Activated gamma-delta T cell treated with Interleukin-2 at 50 U/mL for 16 hours (primary cell): ENCODE data around the gene PRMT7.
A peak's percentile ranks its signal among the peaks of the same experiment; 100 is the strongest.

ENCODE experiments used
- DNase-seq: peaks from one replicate; pipeline ENCODE4 v3.0.0-alpha.2; 2020

PRMT7 gene

DNA sequence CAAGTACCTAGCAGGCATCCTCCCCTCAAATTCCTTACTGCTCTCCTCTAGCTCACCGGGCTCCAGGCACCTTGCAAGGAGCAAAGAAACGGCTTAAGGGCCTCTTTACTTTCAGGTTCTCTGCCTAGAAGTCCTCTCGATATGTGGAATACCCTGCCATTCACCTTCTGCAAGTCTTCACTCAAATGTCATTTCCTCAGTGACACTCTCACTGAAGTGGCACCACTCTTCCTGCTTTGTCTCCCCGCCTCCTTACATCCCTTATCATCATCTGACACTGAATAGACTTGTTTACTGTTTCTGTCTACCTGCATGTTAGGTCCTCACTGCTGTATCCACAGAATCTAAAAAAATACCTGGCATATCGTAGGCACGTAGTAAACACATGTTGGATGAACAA is 1.0 kb upstream of the PRMT7 start:
- no peak for DNase-seq

GRCh38 chr16:68310437-68310773 is 414 bp upstream of the PRMT7 start:
- no peak for DNase-seq

DNA sequence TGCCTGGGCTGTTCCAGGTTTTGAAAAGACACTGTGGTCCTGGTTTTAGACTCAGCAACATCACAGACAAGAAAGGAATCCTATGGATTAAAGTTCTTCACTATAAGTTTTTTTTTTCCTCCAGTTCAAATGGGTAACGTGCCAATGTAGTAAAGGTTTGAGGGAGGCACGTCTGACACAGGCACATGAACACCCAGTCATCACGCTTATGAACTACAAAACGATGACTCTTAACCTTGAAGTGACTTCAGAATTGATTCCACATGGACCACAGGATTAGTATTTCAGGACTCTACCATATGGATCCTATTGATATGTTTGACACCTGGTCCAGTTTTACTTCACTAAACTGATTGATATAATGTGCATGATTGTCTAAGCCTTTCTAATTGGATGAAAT is 2.3 kb downstream of the PRMT7 start:
- DNase-seq, result no peak

DNA sequence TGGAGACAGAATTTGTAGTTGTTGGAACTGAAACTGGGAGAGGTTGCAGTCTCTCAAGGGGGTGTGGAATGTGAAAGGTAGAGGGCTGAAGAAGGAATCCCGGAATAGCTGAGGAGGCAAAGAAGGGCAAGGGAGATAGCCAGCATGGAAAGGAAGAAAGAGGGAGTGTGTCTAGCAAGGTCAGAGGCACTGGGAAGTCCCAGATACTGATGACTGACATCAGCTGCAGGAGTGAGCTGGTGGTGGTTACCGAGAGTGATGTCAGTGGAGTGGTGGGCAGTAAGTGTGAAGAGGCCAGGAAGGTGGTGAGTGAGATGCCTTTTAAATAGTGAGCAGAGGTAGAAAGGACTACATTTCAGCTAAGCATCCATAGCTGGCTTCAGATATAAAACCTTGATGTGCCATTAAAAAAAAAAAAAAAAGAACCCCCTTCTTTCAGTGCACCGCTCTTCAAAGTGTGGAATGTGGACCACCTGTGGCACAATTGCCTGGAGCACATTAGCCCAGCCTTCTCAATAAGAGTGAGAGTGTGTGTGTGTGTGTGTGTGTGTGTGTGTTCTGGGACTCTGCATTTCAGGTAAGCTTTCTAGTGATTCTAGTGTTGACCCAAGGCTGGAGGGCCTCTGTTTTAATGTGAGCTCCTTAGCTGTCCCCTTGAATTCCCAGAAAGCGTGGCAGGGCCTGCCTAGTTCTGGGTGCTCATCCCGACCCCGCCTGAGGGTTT is 8.5 kb downstream of the PRMT7 start:
- no peak for DNase-seq

GRCh38 chr16:68324336-68324735 is 13.5 kb downstream of the PRMT7 start:
- DNase-seq, result no peak

- DNase-seq, result no peak
Observed at GRCh38 chr16:68324780-68325357, 14.1 kb downstream of the PRMT7 start.

DNA sequence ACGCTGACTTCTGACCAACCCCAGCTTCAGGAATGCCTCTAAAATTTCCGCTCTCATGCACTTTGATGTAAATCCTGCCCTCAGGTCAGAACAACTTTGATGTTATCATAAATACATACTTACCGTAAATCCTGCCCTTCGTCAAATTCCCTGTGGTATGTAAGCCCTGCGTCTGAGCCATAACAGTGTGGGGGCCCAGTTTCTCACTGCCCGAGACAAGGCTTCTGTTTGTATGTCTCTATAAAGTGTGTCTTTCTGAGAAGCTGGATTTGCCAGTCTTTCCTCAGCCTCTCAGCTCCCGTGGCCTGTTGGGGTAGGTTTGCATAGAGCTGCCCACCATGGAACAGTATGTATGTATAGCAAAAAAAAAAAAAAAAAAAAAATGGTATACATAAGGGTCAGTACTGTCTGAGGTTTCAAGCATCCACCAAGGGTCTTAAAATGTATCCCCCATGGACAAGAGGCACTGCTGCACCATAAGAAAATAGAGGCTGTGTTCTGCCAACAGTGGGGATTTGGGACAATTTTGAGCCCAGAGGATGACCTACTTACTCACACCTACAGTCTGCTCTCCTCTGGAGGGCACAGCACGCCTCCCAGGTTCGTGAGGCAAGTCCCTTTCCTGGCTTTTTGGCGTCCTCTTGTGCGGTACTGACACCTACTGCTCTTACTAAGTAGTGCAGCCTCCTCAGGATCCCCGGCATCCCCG is 17.5 kb downstream of the PRMT7 start:
- peak; percentile 77 for DNase-seq

- no peak for DNase-seq
Observed at GRCh38 chr16:68328860-68329390, 18.1 kb downstream of the PRMT7 start.

GRCh38 chr16:68331879-68332410 is 21.1 kb downstream of the PRMT7 start:
- no peak for DNase-seq

DNA sequence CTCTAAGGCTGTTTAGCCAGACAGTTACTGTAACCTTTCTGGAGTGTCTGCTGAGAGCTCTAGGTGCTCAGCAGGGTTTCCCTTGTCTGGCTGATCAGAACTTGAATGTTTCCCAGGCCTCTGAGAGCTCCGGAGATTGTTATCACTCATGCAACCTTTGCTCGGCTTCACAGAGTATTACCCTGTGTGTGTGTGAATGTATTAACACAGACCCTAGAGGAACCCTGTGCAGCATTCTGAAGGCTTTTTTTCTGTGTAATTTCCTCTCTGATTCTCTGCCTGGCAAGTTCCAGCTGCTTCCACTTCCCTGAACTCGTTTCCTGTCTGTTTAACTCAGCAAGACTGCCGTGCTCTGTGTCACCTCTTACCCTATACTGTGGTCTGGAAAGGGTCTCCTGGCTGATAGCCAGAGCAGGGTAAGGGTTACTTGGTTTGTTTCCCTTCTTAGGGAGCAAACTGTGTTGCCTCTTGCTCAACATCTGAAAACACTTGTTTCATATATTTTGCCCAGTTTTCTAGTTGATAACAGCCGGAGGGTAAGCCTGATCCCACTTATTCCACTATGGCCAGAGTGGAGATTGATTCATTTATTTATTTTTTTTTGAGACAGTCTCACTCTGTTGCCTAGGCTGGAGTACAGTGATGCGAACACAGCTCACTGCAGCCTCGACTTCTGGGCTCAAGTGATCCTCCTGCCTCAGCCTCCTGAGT is 21.7 kb downstream of the PRMT7 start:
- no peak for DNase-seq

DNA sequence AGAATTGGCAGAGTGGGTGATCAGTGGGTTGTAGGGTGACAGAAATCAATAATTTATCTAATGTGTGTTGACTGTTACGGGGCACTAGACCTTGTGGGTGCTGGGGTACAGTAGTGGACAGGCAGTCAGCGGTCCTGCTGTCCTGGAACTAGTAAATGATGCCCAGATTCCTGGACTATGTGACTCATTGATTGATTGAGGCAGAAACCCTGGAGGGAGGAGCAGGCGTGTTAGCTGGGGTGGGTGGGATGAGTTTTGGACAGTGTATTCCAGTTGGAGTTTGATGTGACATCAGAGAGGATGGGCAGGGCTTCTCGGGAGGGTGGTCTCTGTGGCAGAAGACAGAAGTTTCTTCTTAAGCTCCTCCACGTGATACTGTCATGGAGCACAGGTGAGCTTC is 24.4 kb downstream of the PRMT7 start:
- DNase-seq, result no peak

DNA sequence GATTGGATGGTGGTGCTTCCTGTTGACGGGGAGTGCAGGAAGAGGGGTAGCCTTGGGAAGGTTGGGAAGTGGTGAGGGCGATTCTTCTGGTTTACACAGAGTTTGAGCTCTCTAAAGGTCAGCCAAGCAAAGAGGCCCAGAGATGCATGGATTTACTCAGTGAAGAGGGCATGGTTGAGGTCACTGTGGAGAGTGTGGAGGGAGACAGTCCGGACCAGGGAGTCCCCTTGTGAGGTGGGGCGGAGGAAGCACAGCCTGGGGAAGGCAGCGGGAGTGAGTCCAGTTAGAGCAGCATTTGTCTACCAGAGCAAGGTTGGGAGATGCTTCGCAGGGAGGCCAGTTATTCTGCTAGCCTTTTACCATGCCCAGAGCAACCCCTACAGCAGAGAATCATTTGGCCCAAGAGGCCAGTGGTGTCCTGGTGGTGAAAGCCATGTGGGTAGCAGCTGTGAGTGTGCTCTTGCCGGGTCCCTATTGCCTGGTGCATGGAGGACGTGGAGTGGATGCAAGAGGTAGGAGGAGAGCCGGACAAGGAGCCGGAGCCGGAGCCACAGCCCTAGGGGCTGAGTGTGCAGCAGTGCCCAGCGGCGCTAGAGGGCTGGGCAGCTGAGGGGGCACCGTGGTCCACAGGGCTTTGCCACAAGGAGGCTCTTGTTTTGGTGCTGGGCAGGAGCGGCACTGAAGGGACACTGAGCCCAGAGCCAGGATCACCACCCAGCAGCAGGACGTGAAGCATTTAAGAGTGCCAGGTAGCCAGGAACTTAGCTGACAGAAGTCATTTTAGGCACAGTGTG is 27.7 kb downstream of the PRMT7 start:
- no peak for DNase-seq

DNA sequence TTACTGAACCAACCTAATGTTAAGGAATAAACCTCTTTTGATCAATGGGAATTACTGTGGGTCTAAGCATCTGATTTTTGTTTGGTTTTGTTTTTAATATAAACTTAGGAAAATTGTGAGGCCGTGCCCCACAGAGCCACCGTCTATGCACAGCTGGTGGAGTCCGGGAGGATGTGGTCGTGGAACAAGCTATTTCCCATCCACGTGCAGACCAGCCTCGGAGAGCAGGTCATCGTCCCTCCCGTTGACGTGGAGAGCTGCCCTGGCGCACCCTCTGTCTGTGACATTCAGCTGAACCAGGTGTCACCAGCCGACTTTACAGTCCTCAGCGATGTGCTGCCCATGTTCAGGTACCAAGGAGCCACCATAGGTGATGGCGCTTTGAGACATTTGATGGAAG is 28.4 kb downstream of the PRMT7 start:
- no peak for DNase-seq

DNA sequence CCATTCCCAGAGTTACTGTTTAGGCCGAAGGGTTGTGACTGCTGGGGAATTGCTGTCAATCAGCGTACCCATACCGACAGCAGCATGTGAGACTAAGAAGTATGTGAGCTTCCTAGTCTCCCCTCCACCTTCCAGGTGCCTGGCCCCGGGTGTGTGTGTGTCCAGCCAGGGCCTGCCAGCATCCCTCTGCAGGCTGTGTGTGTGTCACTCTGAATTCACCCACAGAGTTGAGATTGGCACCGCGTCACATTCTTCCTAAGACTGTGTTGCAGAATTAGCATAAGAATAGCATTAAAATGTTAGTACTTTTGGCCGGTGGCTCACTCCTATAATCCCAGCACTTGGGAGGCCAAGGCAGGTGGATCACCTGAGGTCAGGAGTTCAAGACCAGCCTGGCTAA is 31.8 kb downstream of the PRMT7 start:
- DNase-seq, result no peak

DNA sequence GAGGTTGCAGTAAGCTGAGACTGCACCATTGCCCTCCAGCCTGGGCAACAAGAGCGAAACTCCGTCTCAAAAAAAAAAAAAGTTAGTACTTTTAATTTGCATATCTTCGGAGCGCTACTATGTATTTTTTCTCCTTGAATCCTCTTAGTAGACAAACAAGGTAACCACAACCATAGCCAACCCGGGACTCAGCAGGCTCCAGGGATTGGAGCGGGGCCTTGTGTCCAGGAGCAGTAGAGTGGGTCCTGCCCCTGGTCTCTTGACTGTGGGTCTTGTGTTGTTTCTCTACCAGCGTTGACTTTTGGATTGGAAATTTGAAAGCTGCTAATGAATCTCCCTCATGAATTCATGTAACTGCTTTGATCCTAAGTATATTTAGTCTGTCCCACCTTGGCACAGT is 32.3 kb downstream of the PRMT7 start:
- no peak for DNase-seq

GRCh38 chr16:68344252-68344651 is 33.4 kb downstream of the PRMT7 start:
- DNase-seq, result no peak

DNA sequence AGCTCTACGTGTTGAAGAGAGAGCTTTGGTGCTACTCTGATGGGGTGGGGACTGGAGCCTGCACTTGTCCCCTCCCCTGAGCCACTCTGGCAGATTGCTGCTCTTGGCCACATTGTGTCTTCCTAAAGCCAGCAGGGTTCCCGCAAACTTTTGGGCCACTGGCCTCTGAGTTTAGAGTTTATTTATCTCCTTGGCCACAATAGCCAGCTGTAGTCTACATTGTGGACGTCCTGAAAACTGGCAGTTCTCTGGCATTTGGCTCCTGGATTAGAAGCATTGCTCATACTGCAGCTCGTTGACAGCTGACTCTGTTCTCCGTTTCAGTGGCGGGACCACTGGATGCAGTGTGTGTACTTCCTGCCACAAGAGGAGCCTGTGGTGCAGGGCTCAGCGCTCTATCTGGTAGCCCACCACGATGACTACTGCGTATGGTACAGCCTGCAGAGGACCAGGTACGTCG is 34.6 kb downstream of the PRMT7 start:
- peak; percentile 25 for DNase-seq

DNA sequence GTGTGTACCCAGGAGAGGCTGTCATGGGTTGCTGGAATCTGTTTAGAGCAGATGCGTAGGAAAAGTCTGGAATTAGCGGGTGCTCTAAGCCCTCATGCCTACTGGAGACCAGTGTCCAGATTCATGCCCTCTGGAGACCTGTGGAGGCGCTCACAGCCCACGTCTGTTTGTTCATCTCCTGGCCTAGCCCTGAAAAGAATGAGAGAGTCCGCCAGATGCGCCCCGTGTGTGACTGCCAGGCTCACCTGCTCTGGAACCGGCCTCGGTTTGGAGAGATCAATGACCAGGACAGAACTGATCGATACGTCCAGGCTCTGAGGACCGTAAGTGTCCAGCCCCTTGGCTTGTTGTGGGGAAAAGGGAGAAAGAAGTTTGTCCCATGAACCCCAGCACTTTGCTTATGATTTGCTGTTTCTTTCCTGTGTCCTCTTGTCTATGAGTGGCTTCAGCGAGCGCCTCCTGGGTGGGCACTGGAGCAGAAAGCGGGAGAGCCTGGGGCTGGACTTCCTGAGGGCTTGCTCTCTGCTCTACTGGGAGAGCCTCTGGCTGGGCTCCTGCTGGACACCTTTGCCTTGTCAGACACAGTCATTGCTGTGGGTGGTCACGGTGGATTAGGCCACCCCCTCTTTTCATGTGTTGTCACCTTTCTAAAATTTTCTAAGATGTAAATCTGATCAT is 35.3 kb downstream of the PRMT7 start:
- DNase-seq, result no peak

- DNase-seq, result no peak
Observed at GRCh38 chr16:68346892-68347480, 36.2 kb downstream of the PRMT7 start.

- no peak for DNase-seq
Observed at GRCh38 chr16:68347605-68348004, 36.8 kb downstream of the PRMT7 start.
